C4-2B (cell line): Measurements from ENCODE around the gene DPEP2NB.

Experiments used
- ZFX ChIP-seq: fragments of 450-650 bp; IDR thresholded peaks from 2 replicates; pipeline ENCODE4 v1.6.1; 2017
- TF ChIP-seq, protein P1 (sequence below): fragments of 450-650 bp; conservative IDR thresholded peaks from 2 replicates; pipeline ENCODE4 v1.5.1; 2017; ENCODE audit warnings: mild to moderate bottlenecking

DNA sequence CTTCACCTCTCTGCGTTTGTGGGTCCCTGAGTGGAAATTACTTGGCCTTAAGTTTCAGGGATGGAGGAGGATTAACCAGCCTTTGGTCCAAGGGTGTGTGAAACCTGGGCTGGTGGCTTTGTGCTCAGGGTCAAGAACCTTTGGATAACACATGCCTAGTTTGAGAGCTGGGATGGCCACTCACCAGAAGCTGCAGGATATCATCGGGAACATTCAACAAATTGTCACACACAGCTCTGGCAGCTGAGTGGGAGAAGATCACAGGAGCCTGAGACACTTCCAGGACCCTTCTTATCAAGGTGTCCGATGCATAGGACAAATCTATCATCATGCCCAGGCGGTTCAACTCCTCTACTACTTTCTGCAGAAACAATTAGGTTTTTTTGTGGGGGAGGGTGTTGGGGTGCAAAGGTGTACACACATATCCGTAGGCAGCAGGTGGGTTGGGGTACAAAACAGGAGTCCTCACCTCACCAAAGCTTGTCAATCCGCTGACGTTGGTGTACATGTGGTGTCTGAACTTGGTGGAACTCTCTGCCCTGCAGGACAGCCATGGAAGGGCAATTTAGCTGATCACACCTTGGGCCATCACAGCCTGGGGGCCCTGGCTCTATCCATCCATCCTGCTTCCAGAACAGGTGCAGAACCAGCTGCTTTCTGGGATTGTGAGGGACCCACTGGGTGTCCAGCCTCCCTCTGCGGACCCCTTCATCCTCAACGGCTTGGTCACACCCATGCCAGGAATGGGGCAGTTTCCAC is 38.1 kb downstream of the DPEP2NB start:
- TF ChIP-seq, protein P1, sequence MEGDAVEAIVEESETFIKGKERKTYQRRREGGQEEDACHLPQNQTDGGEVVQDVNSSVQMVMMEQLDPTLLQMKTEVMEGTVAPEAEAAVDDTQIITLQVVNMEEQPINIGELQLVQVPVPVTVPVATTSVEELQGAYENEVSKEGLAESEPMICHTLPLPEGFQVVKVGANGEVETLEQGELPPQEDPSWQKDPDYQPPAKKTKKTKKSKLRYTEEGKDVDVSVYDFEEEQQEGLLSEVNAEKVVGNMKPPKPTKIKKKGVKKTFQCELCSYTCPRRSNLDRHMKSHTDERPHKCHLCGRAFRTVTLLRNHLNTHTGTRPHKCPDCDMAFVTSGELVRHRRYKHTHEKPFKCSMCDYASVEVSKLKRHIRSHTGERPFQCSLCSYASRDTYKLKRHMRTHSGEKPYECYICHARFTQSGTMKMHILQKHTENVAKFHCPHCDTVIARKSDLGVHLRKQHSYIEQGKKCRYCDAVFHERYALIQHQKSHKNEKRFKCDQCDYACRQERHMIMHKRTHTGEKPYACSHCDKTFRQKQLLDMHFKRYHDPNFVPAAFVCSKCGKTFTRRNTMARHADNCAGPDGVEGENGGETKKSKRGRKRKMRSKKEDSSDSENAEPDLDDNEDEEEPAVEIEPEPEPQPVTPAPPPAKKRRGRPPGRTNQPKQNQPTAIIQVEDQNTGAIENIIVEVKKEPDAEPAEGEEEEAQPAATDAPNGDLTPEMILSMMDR: no peak
- TF ChIP-seq ZFX: no peak
